IPS-15b (cell line): ENCODE data around the gene LCE2A.
"Not testable (repeated sequence)": the region's sequence is repeated elsewhere in the genome, so short reads cannot be mapped to it uniquely, and the experiment has no call there.

ENCODE experiments used
- H3K27me3 ChIP-seq: one replicate; pipeline ENCODE4 v1.6.1; 2013; ENCODE audit warnings: low read length; ENCODE audit not compliant: control insufficient read depth, insufficient read depth
- H3K36me3 ChIP-seq: one replicate; pipeline ENCODE4 v1.6.1; 2013; ENCODE audit warnings: low read length; ENCODE audit not compliant: control insufficient read depth, insufficient read depth
- H3K4me1 ChIP-seq: one replicate; pipeline ENCODE4 v1.6.1; 2013; ENCODE audit warnings: mild to moderate bottlenecking, low read length; ENCODE audit not compliant: control insufficient read depth, insufficient read depth
- H3K4me3 ChIP-seq: one replicate; pipeline ENCODE4 v1.5.1; 2013; ENCODE audit warnings: low read depth, low read length
- H3K9ac ChIP-seq: one replicate; pipeline ENCODE4 v1.6.1; 2013; ENCODE audit warnings: low read depth, mild to moderate bottlenecking, low read length
- H3K9me3 ChIP-seq: one replicate; pipeline ENCODE4 v1.6.1; 2013; ENCODE audit warnings: mild to moderate bottlenecking, low read length; ENCODE audit not compliant: control insufficient read depth, insufficient read depth

Gene LCE2A

DNA sequence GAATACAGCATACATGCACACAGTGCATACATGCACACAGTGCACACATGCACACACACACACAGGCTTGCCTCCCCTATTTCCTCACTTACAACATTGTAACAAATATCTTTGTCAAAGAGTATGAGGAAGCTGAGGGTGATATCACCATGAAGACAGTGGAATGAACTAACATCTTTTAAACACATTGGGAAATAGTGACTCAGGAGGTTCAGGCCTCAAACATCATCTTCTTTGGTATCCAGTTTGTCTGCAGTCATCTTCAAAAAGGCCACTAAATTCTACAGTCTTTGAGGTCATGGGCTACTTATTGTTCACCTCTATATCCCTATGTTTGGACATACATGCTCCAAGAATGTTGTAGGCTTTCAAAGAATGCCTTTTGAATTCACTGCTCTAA is 14.3 kb upstream of the LCE2A start:
- Histone ChIP-seq H3K36me3 (no peaks in the 10 kb centered on the region), H3K27me3 (no peaks in the 10 kb centered on the region), H3K4me3 (no peak overlapping the region), H3K9me3 (peaks cover 15% of the 10 kb centered on the region), H3K4me1 (no peaks in the 10 kb centered on the region), H3K9ac (no peak overlapping the region)

DNA sequence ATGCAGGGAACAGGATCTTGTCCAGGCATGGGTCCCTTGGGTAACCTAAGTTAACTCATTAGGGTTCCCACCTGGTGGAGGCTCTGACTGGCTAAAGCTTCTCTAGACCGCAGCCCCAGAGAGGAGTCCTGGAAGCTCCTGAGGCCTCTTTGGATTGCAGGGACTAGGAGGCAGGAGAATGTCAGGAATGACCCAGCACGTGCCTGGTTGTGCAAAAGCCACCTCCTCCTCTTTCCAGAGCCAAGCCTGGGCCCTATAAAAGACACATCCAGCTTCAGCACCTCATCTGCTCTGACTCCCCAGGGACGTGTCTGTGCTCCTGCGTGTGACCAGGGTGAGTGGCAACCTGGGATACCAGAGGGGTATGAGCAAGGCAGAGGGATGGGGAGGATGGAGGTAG is 12.3 kb upstream of the LCE2A start, which contains the start of gene LCE2B:
LCE2B (plus strand) TSS at position 301 of the 400 bp plus-strand sequence. CDS start 721 bp downstream, outside the sequence.
- H3K27me3 ChIP-seq, H3K36me3 ChIP-seq, H3K4me1 ChIP-seq, H3K9ac ChIP-seq, H3K4me3 ChIP-seq: not testable (repeated sequence)
- peaks cover 15% of the 10 kb centered on the region for H3K9me3 ChIP-seq

DNA sequence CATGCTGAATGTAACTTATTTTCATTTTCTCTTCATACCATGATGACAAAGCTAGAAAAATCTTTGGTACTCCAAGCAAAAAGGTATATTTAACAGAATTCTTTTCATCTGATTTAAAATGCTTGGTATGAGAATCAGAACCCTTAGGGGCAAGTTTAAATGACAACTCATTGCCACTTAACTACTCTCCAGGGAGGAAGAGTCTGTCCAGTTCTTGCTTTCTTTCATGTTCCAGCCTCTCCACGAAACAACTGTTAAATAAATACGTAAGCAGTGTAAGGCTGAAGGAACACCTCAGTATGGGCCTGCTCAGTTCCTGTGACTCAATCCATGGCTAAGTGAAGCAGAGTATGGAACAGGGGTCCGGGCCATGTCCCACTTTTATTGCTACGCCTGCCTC is 1.6 kb downstream of the LCE2A start:
- Histone ChIP-seq H3K9me3 (peaks cover 15% of the 10 kb centered on the region), H3K36me3 (no peaks in the 10 kb centered on the region), H3K27me3 (no peaks in the 10 kb centered on the region), H3K4me1 (no peaks in the 10 kb centered on the region), H3K9ac (no peak overlapping the region), H3K4me3 (no peak overlapping the region)

DNA sequence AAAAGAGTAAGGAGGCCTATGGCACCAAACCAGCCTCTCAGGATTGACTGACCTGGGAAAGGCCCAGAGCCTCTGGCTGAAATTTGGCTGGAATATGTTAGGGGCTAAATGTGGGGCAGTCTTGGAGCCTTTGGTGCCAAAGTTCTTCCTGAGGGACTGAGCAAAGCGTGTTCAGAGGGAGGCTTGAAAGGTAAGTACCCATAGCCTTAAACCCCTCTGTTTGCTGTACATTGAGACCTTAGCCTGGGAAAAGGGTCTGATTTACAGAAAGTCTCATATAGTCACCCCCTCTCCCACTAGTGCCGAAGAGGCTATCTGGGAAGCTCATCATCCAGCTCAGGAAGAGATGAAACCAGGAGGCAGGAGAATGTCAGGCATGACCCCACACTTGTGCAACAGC is 9.7 kb downstream of the LCE2A start, which contains the start of gene LCE4A:
LCE4A (plus strand) TSS at position 301 of the 400 bp plus-strand sequence. CDS start 916 bp downstream, outside the sequence.
- no peaks in the 10 kb centered on the region for H3K27me3 ChIP-seq
- no peak within 1 kb of the TSS for H3K9ac ChIP-seq
- no peaks in the 10 kb centered on the region for H3K36me3 ChIP-seq
- no peaks in the 10 kb centered on the region for H3K4me1 ChIP-seq
- H3K9me3 ChIP-seq = peaks cover 13% of the 10 kb centered on the region
- H3K4me3 ChIP-seq = no peak within 1 kb of the TSS

- Histone ChIP-seq H3K36me3 (no peaks in the 10 kb centered on the region), H3K9ac (no peak overlapping the region), H3K27me3 (no peaks in the 10 kb centered on the region), H3K9me3 (peaks cover 33% of the 10 kb centered on the region), H3K4me3 (no peak overlapping the region), H3K4me1 (no peaks in the 10 kb centered on the region)
Measured at GRCh38 chr1:152718238-152718637, 20.1 kb downstream of the LCE2A start.

GRCh38 chr1:152725261-152725660 is 27.1 kb downstream of the LCE2A start:
- Histone ChIP-seq H3K36me3 (no peaks in the 10 kb centered on the region), H3K27me3 (no peaks in the 10 kb centered on the region), H3K4me1 (no peaks in the 10 kb centered on the region), H3K4me3 (no peak overlapping the region), H3K9me3 (peaks cover 13% of the 10 kb centered on the region), H3K9ac (no peak overlapping the region)

- H3K9ac ChIP-seq = no peak overlapping the region
- H3K27me3 ChIP-seq = no peaks in the 10 kb centered on the region
- H3K4me3 ChIP-seq = no peak overlapping the region
- peaks cover 7% of the 10 kb centered on the region for H3K9me3 ChIP-seq
- no peaks in the 10 kb centered on the region for H3K4me1 ChIP-seq
- H3K36me3 ChIP-seq = no peaks in the 10 kb centered on the region
Measured at GRCh38 chr1:152728986-152729385, 30.8 kb downstream of the LCE2A start.

DNA sequence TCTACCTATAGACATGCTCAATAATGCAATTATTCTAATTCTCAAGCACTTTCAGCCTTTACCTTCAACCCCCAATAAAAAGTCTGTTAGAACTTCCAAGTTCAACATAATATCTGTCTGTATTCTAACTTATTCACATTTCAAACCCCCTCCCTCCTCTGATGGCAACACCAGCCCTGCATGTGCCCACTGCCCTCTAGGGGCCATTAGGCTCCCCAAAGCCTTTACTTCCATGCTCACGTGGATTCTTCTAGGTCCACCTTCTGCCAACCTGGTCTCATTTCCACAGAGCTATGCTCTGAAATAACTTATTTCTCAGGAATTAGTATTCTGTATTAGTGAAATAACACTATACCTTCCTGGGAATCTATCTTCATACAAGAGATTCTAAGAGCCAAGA is 37.5 kb downstream of the LCE2A start:
- Histone ChIP-seq H3K9ac (no peak overlapping the region), H3K27me3 (no peaks in the 10 kb centered on the region), H3K9me3 (peaks cover 8% of the 10 kb centered on the region), H3K36me3 (no peaks in the 10 kb centered on the region), H3K4me1 (no peaks in the 10 kb centered on the region), H3K4me3 (no peak overlapping the region)

GRCh38 chr1:152737997-152738396 is 39.9 kb downstream of the LCE2A start:
- Histone ChIP-seq H3K9ac (no peak overlapping the region), H3K36me3 (no peaks in the 10 kb centered on the region), H3K27me3 (no peaks in the 10 kb centered on the region), H3K4me1 (no peaks in the 10 kb centered on the region), H3K4me3 (no peak overlapping the region), H3K9me3 (peaks cover 13% of the 10 kb centered on the region)

- peaks cover 13% of the 10 kb centered on the region for H3K9me3 ChIP-seq
- no peaks in the 10 kb centered on the region for H3K36me3 ChIP-seq
- no peaks in the 10 kb centered on the region for H3K4me1 ChIP-seq
- no peak overlapping the region for H3K4me3 ChIP-seq
- no peaks in the 10 kb centered on the region for H3K27me3 ChIP-seq
- no peak overlapping the region for H3K9ac ChIP-seq
Measured at GRCh38 chr1:152739841-152740240, 41.7 kb downstream of the LCE2A start.

GRCh38 chr1:152741656-152742055 is 43.5 kb downstream of the LCE2A start:
- Histone ChIP-seq H3K4me1 (no peaks in the 10 kb centered on the region), H3K36me3 (no peaks in the 10 kb centered on the region), H3K4me3 (no peak overlapping the region), H3K27me3 (no peaks in the 10 kb centered on the region), H3K9ac (no peak overlapping the region), H3K9me3 (peaks cover 10% of the 10 kb centered on the region)

GRCh38 chr1:152743371-152744145 is 45.4 kb downstream of the LCE2A start:
- H3K4me3 ChIP-seq = no peak overlapping the region
- H3K27me3 ChIP-seq = no peaks in the 10 kb centered on the region
- no peaks in the 10 kb centered on the region for H3K36me3 ChIP-seq
- peaks cover 14% of the 10 kb centered on the region for H3K9me3 ChIP-seq
- no peak overlapping the region for H3K9ac ChIP-seq
- H3K4me1 ChIP-seq = no peaks in the 10 kb centered on the region
